Mucosa of rectum (tissue), 2 donors: ENCODE data around the gene CXCL12.

ENCODE experiments used
- H3K27ac ChIP-seq, 2 donors: one replicate each; pipeline ENCODE4 v1.7.0; 2013; ENCODE audit warnings: inconsistent platforms in 2 of 2, low read depth in 2 of 2, low read length in 2 of 2
- H3K27me3 ChIP-seq, 2 donors: one replicate each; pipeline ENCODE4 v1.7.0; 2013; ENCODE audit warnings: low read length in 2 of 2; ENCODE audit not compliant: control insufficient read depth in 2 of 2, insufficient read depth in 2 of 2
- H3K36me3 ChIP-seq, 2 donors: one replicate each; pipeline ENCODE4 v1.7.0; 2013; ENCODE audit warnings: low read length in 2 of 2; ENCODE audit not compliant: control insufficient read depth in 2 of 2, insufficient read depth in 2 of 2
- H3K4me1 ChIP-seq, 2 donors: one replicate each; pipeline ENCODE4 v1.7.0; 2013; ENCODE audit warnings: low read length in 2 of 2, mild to moderate bottlenecking in 1 of 2; ENCODE audit not compliant: control insufficient read depth in 2 of 2, insufficient read depth in 2 of 2
- H3K4me3 ChIP-seq, 2 donors: one replicate each; pipeline ENCODE4 v1.7.0; 2013; ENCODE audit warnings: low read length in 2 of 2
- H3K9ac ChIP-seq, 2 donors: one replicate each; pipeline ENCODE4 v1.7.0; 2013; ENCODE audit warnings: low read length in 2 of 2, low read depth in 1 of 2, mild to moderate bottlenecking in 1 of 2
- H3K9me3 ChIP-seq, 2 donors: one replicate each; pipeline ENCODE4 v1.7.0; 2013; ENCODE audit warnings: low read length in 2 of 2; ENCODE audit not compliant: control insufficient read depth in 2 of 2
- donor health status: healthy.
- donor health status: Normal muscosa, but diverticular disease.

CXCL12 gene

DNA sequence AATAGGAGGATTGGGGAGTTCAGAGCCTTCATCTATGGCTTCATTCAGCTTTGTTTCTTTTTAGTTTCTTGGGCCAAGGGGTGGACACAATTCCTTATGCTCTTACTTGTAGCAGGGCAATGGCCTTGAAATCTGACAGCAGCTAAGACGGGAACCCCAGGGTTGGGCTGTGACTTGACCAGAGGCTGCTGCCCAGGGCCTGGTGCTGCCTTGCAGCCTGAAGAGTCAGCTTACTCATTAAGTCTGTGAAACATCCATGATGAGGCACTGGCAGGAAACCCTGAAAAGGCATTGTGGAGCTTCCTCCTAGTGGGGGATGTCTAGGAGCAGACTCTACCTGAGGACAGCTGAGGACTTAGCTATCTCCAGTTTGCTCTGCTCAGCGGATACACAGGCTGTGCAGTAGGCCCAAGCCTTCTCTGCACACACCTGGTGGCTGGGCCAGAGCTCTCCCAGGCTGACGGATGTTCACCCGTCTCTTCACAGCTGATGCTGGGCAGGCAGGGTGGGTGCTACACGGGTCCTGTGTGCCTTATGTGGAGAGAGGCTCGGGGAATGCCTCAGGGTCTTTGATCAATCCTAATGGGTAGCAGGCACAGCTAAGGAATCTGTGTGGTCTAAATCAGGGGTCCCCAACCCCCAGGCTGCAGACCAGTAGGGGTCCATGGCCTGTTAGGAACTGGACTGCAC lies 17.8 kb downstream of the CXCL12 start:
- Histone ChIP-seq H3K36me3 (no peaks in the 10 kb centered on the region), H3K9me3 (no peaks in the 10 kb centered on the region), H3K9ac (no peak overlapping the region), H3K4me3 (no peak overlapping the region), H3K4me1 (no peaks in the 10 kb centered on the region), H3K27ac (no peak overlapping the region), H3K27me3 (no peaks in the 10 kb centered on the region)

DNA sequence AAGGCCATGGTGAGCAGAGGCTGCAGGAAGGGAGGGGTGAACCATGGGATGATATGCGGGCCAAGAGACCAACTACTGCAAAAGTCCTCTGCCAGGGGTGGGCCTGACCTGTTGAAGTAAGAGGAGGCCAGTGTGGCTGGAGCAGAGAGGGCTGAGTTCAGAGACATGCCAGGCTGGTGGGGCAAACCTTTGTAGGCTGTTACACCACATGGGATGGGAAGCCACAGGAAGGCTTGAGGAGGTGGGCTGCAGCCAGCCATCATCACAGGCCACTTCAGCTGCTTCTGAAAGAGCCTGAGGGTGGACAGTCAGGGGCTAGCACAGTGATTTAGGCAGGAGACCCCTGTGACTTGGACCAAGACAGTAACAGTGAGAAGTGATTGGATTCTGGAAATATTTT lies 20.3 kb downstream of the CXCL12 start:
- H3K36me3 ChIP-seq: no peaks in the 10 kb centered on the region
- no peaks in the 10 kb centered on the region for H3K4me1 ChIP-seq
- no peak overlapping the region for H3K9ac ChIP-seq
- H3K27ac ChIP-seq: no peak overlapping the region
- H3K27me3 ChIP-seq: no peaks in the 10 kb centered on the region
- no peaks in the 10 kb centered on the region for H3K9me3 ChIP-seq
- no peak overlapping the region for H3K4me3 ChIP-seq

DNA sequence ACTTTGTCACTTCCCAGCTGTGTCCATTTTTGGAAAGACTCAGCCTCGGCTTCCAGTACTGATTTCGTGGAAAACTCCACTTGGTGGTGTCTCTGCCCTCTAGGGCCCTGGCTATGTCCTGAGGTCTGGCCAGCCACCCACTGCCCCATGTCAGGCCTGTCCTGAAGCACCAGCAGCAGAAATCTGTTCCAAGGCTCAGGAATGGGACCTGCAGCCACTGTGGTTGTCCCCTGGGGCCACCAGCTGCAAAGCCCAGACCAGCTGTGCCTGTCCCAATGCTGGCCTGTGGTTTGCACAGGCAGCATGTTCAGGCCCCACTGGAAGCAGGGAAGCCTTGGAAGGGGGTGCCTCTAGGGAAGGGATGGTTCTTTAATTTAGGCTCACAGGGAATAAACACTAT lies 21.2 kb downstream of the CXCL12 start:
- Histone ChIP-seq H3K27ac (no peak overlapping the region), H3K27me3 (no peaks in the 10 kb centered on the region)

DNA sequence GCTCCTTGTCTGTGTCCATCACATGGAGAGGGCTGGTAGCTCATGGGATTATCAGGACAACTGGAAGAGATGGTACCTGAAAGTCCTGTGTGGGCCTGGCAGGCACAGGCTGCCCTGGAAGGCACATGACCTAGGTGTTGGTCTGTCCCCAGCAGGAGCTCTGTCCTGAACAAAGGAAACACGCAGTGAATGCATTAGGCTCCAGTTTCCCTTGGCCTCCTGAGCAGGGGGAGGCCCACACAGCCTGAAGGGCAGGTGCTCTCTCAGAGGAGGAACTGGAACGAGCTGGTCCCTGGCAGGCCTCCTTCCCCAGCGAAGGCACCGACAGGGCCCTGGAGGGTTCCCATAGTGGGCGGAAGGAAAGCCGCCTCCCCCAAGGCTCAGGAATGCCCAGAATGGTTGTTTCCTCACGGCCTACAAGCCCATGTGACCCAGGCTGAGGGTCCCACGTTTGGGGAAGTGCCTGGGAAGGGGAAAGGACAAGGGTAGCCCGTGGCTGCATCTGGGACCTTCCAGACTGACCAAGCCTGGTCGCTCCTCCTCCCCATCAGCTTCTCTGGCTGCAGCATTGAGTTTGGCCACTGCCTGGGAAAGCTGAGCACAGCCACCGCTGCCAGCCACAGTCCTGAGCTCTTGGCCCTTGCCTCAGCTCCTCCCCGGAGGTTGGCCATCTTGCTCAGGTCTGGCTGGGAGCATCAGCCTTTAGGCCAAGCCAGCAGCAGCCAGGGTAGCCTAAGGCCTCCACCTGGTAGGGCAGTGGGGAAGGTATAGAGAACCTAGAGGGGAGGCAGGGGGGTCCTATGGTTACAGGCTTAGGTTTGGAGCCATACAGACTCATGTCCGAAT lies 21.8 kb downstream of the CXCL12 start:
- Histone ChIP-seq H3K9ac (no peak overlapping the region), H3K4me3 (no peak overlapping the region), H3K4me1 (no peaks in the 10 kb centered on the region), H3K9me3 (no peaks in the 10 kb centered on the region), H3K27me3 (no peaks in the 10 kb centered on the region), H3K36me3 (no peaks in the 10 kb centered on the region), H3K27ac (no peak overlapping the region)

More for the DNA sequence above, 21.2 kb downstream of the CXCL12 start:
- no peak overlapping the region for H3K9ac ChIP-seq
- H3K9me3 ChIP-seq: no peaks in the 10 kb centered on the region
- no peak overlapping the region for H3K4me3 ChIP-seq
- no peaks in the 10 kb centered on the region for H3K36me3 ChIP-seq
- no peaks in the 10 kb centered on the region for H3K4me1 ChIP-seq

DNA sequence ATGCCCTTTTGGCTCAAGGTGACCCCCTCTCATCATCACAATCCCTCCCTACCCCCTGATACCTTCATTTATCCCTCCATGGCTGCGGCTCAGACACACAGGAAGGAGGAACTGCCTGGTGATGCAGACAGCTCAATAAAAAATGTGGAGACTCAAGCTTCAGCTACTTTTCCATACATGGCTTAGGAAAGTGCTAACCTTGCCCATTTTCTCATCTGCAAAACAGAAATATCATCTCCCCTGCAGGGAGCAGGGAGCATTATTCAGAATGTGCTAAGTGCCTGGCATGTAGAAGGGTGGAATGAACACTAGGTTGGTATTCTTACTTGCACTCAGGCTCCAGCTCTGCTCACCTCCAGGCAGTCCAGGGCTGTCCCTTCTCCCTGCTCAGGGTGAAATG lies 23.8 kb downstream of the CXCL12 start:
- H3K4me3 ChIP-seq: no peak overlapping the region
- no peaks in the 10 kb centered on the region for H3K9me3 ChIP-seq
- H3K27ac ChIP-seq: no peak overlapping the region
- H3K9ac ChIP-seq: no peak overlapping the region
- H3K36me3 ChIP-seq: no peaks in the 10 kb centered on the region
- no peaks in the 10 kb centered on the region for H3K27me3 ChIP-seq
- H3K4me1 ChIP-seq: no peaks in the 10 kb centered on the region

DNA sequence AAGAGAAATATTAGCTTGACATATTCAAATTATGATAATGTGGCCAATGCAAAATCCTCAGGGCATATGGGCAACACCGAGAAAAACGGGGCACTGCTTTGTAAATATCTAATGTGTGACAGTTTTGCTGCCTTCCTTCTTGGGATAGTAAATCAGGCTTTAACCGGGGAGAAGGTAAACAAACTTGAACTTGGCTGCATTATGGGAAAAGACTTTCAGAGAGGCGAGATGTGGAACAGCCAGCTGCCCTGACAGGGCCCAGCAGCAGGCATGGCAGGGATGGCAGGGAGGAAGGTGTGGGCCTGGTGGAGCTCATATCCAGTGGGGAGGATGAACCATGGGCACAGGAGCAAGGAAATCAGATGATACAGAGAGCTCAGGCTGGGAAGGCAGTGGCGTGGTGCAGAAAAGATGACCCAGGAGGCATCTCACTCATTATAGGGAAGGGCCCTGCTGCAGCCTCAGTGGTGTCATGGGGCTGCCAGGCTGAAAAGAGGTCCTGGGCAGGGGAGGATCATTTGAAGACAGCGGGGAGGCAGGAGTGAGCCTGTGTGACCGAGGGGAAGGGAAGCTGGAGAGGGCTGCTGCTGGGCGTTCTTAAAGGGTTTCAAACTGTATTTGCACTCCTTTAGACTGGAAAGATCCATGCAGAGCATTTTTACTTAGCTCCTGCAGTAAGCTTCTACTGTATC lies 26.7 kb downstream of the CXCL12 start:
- Histone ChIP-seq H3K27me3 (no peaks in the 10 kb centered on the region), H3K9me3 (no peaks in the 10 kb centered on the region), H3K4me3 (no peak overlapping the region), H3K36me3 (no peaks in the 10 kb centered on the region), H3K9ac (no peak overlapping the region), H3K4me1 (no peaks in the 10 kb centered on the region), H3K27ac (no peak overlapping the region)

DNA sequence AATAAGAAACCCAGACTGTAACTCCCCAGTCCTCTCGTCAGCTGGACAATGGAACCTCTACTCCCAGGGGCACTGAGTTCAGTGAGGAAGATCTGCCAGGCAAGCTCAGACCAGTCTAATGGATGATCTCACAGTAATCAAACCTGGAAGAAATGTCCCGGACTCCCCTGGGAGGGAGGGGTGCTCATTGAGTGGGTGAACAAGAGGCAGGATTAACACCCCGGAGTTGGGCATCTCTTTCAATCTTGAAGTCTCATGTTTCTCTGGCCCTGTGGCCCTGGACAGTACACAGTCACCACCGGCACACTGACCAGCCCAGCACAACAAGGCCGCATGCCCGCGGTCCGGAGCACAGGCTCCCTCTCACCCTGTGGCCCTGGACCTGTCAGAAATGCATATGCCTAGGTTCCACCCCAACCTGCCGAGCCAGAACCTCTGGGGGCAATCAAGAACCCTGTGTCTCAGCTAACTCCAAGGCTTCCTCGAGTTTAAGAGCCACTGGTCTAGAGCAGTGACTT lies 27.8 kb downstream of the CXCL12 start:
- no peaks in the 10 kb centered on the region for H3K36me3 ChIP-seq

DNA sequence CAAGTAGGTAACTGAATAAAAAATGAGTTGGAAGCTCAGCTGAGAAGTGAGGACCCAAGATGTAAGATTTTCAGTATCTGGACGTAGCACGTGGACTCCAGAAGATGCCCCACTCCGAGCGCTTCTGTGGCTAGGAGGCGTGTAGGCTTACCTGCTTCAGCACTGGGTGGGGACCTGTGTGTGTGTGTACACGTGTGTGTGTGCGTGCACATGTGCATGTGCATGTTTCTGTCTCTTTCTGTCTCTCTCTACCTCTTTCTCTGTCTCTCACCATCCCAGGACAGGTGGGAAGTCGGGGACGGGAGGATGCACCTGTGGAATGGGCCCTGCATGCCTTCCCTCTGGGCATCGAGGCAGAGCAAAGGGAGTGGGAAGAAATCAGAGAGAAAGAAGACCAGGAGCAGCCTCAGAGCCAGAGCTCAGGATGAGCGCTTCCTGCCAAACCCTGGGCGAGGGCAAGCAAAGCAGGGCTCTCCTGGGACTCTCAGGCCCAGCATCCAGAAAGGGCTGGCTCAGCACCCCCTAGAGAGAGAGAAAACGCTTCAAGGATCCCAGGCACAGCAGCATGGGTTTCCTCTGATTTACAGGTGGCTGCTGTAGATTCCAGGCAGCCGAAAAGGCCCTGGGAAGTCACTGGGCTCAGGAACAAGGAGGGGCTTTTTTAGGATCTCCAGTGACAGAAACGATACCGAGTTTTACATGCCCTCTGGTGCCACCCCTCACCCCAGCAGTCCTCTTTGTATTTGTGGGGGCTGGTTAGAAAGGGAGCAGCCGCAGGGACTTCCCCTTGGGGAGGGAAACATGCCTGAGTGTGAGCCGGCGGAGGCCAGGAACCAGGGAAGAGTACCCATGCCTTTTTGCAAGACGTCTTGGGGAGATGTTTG lies 28.5 kb downstream of the CXCL12 start:
- H3K4me1 ChIP-seq: no peaks in the 10 kb centered on the region
- H3K9ac ChIP-seq: no peak overlapping the region
- H3K27ac ChIP-seq: no peak overlapping the region
- no peaks in the 10 kb centered on the region for H3K36me3 ChIP-seq
- no peaks in the 10 kb centered on the region for H3K9me3 ChIP-seq
- no peaks in the 10 kb centered on the region for H3K27me3 ChIP-seq
- no peak overlapping the region for H3K4me3 ChIP-seq

More for the DNA sequence above, 27.8 kb downstream of the CXCL12 start:
- Histone ChIP-seq H3K9me3 (no peaks in the 10 kb centered on the region), H3K4me1 (no peaks in the 10 kb centered on the region), H3K4me3 (no peak overlapping the region), H3K9ac (no peak overlapping the region), H3K27me3 (no peaks in the 10 kb centered on the region), H3K27ac (no peak overlapping the region)

DNA sequence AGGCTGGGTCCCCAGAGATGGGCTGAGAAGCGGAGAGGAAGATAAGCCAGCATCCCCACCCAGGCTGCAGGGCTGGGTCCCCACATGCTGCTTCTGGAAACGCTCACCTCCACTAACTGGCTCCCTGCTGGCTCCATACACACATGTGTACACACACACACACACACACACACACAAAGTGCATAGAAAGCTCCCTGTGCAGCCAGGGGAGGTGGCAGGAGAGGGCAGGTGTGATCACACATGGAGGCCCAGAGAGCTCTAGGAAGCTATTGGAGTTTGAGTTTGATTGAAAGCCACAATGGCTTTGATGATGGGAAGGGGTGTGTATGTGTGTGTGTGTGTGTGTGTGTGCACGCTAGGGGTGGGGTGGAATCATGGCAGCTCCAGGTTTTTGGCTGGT lies 29.3 kb downstream of the CXCL12 start:
- no peaks in the 10 kb centered on the region for H3K4me1 ChIP-seq
- no peak overlapping the region for H3K27ac ChIP-seq
- no peak overlapping the region for H3K9ac ChIP-seq
- H3K4me3 ChIP-seq: no peak overlapping the region
- no peaks in the 10 kb centered on the region for H3K27me3 ChIP-seq
- no peaks in the 10 kb centered on the region for H3K9me3 ChIP-seq
- no peaks in the 10 kb centered on the region for H3K36me3 ChIP-seq
